Thyroid gland (tissue), 4 donors: ENCODE data around the gene ADAMTSL1.

Experiments
- CTCF ChIP-seq, 6 experiments: fragments of 200-600 bp in 3 of 6; fragments of 450-650 bp in 3 of 6; sonication (generic) in 3 of 6; IDR thresholded peaks; one replicate each; pipeline ENCODE4 v1.5.1; 2016 to 2019; ENCODE audit warnings: antibody characterized with exemption in 6 of 6, mild to moderate bottlenecking in 2 of 6, inconsistent platforms in 1 of 6, moderate library complexity in 1 of 6
- POLR2A ChIP-seq, 2 donors: fragments of 450-650 bp; IDR thresholded peaks; one replicate each; pipeline ENCODE4 v1.6.1; 2017; ENCODE audit warnings: antibody characterized with exemption in 2 of 2, mild to moderate bottlenecking in 2 of 2, moderate library complexity in 1 of 2

GRCh38 chr9:18608371-18608770 is 134.4 kb downstream of the ADAMTSL1 start:
- TF ChIP-seq CTCF (IDR thresholded peaks at IDR 0.05) (no peak), POLR2A (IDR thresholded peaks at IDR 0.05) (no peak)
